NCI-H1417 (cell line): Measurements from ENCODE around the gene MXD3.
"Not testable (repeated sequence)": the region's sequence is repeated elsewhere in the genome, so short reads cannot be mapped to it uniquely, and the experiment has no call there.

Experiments
- DNase-seq, 3 experiments: peaks; one replicate each; lab custom pipeline; 2025; lab: John Stamatoyannopoulos, UW

The MXD3 gene

DNA sequence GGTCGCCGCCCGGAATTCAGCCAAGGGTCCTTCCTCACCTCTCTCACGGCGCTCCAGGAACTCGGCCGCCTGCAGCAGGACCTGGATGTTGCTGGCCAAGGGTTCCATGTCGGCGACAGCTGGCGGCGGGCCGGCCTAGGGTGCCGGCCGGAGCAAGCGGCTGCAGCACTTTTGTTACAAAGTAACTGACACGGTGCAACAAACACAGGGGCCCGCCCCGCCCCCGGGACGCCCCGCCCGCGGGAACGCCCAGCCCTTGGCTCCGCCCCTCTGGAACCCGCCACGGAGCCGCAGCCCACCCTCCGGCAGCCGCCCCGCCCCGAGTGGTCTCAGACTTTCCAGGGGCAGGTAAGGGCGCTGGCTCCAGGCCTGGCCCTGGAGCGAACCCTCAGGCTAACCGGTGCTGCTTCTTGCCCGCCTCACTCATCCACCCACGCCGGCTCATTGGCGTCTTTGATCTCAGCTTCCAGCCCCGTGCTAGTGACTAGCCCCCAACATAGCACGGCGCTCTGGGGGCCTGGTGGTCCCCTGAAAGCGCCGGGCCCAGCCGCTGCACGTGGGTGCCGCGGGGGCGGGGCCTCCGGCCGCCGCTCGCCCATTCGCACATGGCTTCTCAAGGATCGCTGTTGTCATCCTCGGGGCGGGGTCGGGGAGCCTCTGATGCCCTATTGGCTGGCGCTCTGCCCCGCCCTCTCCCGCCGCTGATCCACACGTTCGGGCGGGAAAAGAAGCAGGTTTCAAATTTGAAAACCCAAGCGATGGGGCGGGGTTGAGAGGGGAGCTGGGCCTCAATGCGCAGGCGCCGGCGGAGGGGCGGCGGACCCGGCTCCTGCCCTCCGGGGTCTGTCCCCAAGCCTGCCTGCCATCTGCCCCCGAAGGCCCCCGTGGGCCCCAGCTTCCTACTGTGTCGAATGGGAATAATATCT lies at the start of gene MXD3:
TSS of gene MXD3 (minus strand) at position 176 of the 926 bp plus-strand sequence. CDS start at position 108, 68 bp downstream.
- DNase-seq = peak; percentile 94 to 98 (median 97)

DNA sequence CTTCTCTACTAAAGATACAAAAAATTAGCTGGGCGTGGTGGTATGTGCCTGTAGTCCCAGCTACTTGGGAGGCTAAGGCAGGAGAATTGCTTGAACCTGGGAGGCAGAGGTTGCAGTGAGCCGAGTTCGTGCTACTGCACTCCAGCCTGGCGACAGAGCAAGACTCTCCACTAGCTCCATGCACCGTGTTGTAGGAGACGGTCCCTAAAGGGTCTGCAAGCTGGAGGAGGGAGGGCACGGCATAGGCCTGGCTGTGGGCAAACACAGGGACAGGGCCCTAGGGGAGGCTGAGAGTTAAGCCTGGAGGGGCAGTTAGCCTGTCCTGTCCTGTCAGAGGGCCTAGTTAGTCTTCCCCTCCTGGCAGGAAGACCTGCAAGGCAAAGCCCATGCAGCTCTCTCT lies 49.0 kb upstream of the MXD3 start:
- DNase-seq = not testable (repeated sequence)

DNA sequence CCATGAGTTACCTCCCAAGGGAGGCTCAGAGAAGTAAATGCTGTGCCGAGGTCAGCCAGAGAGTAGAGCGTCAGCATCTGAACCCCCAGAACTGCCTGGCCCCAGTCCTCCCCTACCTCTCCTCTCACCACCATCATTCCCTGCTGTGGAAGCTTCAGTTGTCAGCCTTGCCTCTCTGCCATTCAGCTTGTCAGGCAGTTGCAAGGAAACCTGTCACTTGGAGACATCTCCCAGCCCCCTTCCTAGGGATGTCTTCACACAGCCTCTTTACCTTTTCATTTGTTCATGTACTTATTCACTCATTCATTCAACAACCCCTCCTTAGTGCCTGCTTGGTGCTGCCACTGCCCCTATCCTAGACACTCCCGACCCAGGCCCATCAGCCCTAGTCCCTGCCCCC lies 48.2 kb upstream of the MXD3 start:
- no peak for DNase-seq

DNA sequence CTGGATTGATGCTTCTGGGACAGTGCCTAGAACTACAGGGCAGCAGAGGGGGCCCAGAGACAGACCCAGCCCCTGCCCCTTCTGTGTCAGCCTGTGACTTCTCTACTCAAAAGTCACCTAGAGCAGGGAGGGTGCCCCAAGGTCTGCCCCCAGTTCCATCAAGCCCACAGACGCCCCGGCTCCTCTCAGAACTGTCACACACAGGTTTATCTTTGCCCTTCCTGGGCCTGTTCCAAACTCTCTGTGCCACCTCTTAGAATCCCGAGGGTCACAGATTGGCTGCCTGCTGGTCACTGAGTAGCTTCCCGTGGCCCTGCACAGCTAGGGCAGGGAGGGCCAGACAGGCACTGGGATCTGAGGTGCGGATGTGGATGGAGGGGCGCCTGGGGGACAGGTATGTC lies 47.8 kb upstream of the MXD3 start:
- DNase-seq = no peak

- DNase-seq = no peak
Observed at GRCh38 chr5:177358370-177358819, 46.7 kb upstream of the MXD3 start.

DNA sequence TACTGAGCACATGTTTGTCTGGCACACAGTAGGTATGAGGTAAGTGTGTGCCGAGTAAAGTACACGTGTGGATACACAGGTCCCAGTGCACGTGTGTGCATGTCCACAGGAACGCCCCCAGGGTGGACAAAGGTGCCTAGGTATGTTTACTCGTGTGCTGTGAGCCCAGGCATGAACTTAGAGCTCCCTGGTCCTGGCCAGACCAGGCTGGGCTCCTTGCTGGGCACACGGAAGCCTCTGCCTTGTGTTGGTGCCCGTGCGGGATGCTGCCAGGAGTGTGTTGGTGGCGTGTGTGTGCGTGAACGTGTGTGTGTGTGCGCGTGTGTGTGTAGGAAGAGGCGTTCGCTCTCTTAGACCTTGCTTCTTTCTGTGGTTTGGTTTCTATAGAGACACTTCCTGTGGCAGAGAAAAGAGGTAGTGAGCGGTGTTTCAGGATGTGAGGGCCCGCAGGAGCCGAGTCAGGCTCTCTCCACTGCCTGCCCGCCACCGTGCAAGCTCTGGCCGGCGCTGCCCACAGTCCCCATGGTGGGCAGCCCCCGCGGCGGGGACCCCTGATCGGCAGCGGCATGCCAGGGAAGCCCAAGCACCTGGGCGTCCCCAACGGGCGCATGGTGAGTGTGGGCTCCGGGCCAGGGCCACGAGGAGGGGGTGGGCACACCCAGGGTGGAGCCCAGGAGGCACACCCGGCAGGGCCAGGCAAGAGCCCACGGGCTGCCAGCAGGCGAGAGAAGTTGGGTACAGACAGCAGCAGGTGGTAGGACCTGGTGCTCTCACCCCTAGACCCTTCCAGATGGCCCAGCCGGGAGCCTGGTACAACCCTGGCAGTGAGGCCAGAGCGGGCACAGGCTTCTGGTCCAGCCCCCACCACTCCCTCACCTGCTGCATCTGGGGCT lies 46.0 kb upstream of the MXD3 start, which contains the start of gene RGS14:
TSS of gene RGS14 (plus strand) at position 466 of the 893 bp plus-strand sequence. CDS start at position 567, 101 bp downstream.
- DNase-seq = peak; percentile 15 to 61 (median 31)

- peak in 1 of 3 experiments; percentile 25 for DNase-seq
Observed at GRCh38 chr5:177357146-177357458, 45.4 kb upstream of the MXD3 start.

DNA sequence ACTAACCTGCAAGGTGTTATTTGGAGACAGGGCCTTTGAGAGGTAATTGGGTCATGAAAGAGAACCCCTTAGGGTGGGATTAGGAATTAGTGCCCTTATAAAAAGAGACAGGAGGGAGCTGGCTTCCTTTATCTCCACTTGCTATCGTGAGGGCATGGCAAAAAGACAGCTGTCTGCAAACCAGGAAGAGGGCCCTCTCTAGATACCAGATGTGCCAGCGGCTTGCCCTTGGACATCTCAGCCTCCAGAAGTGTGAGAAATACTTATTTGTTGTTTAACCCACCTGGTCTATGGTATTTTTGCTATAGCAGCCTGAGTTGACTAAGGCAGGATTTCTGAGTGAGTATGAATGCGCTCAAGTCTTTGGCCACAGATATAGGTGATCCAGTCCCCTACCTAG lies 45.0 kb upstream of the MXD3 start:
- no peak for DNase-seq

DNA sequence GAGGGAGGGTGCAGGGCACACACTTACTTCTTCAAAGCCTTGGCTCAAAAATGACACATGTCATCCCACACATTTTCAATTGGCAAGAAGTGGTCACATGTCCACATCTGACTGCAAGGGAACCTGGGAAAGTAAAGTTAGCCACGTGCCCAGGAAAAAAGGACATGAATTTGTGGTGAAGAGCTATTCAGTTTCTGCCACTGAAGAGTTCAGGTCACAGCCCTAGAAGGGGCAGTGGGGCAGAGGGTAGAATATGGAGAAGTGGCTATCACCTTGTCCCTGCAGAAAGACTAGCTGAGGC lies 44.1 kb upstream of the MXD3 start:
- no peak for DNase-seq

DNA sequence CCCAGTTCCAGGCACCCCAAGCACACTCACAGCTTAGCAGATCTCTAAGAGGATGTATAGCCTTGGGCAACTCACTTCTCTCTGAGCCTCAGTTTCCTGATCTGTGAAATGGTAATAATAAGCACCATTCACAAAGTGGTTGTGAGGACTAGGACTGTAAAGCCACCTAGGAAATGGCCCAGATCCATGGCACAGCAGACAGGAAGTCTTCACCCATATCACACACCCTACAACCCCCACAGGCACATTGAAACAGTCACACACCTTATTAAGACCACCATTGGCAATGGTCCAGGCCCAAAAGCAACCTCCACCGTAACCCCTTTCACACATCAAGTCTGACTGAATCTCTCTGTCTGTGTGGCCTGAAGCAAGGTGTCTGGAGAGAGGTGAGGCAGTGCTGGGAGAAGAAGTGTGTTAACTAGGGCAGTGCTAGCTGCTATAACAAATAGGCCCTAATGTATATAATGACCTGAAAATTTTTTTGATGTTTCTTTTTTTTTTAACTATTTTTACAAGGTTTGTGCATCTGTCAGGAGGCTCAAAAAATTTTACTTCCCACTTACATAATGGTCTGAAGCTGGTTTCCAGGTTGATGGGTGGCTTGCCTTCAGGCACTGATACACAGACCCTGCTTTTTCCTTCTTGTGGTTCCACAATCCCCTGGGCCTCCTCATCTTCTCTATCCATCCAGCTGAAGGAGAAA lies 43.6 kb upstream of the MXD3 start:
- no peak for DNase-seq

- DNase-seq = no peak
Observed at GRCh38 chr5:177354711-177355110, 43.0 kb upstream of the MXD3 start.

DNA sequence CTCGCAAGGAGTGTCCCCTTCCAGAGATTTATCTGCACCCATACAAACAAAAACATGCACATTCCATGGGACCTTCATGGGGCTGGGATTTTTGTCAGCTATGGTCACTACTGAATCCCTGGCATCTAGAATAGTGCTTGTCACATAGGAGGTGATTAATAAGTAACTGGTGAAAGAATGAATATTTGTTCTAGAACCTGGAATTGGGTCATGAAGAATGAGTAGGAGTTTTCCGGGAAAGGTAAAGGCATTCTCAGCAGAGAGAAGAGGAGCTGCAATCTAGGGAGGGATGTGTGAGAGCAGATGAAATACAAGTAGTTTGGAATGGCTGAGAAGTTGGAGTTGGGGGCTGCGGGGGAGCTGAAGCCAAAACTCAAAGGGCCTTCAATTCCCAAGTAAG lies 42.6 kb upstream of the MXD3 start:
- DNase-seq = no peak

DNA sequence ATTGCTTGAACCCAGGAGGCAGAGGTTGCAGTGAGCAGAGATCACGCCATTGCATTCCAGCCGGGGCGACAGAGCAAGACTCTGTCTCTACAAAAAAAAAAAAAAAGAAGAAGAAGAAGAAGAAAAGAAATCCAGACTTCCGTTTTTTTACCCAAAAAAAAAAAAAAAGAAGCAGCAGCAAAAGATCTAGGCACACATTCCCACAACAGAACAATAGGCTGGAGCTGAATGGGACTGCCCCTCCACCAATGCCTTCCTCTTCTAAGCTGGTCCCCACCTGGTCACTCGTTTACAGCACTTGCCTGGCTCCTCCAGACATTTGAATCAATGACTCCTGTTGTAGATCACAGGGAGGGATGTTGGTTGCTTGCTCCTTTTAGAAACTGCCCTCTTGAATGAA lies 41.4 kb upstream of the MXD3 start:
- no peak for DNase-seq

DNA sequence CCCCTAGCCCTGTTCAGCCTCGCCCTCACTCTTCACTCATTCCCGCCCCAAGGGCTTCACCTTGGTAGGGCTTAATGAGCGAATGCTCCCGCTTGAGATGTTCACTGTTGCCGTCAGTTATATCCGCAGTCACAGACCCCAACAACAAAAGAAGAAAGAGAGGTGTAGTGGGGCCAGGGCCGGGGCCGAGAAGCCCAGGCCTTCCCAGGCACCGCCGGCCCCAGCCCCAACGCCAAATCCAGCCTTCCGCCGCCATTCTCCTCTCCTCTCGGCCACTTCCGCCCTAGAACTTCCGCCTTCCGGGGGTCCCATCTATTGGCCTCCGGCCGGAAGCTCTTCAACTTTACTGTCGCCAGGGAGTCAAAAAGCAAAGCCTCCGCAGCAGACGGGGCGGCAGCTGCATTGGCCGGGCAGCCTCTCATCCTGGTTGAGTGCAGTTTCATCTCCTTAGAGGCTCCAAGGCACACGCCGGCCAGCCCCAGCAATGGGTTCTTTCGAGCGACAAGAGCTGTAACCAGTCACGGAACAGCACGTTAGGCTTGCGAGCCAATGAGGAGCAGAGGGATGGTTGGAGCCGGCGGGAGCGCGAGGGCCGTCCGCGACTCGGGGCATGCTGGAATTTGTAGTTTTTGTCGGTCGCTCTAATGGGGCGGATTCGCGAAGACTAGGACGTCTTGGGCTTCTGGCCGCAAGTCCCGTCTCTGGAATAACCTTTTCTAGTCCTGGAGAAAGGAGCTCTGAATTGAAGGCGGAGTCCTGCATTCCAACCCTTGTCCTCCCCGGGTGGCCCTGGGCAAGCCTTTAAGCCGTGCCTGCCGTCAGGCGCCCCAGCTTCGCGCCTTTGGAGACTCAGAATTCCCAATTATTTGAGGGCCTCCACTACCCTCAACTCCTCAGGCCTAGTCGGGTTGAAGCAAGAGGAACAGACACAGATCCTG lies 40.0 kb upstream of the MXD3 start, which contains the start of gene LMAN2:
TSS of gene LMAN2 (minus strand) at position 277 of the 938 bp plus-strand sequence. CDS start at position 256, 21 bp downstream.
- DNase-seq = peak; percentile 85 to 96 (median 92)

GRCh38 chr5:177350776-177351391 lies 39.2 kb upstream of the MXD3 start:
- DNase-seq = no peak

GRCh38 chr5:177349762-177350161 lies 38.1 kb upstream of the MXD3 start:
- no peak for DNase-seq

DNA sequence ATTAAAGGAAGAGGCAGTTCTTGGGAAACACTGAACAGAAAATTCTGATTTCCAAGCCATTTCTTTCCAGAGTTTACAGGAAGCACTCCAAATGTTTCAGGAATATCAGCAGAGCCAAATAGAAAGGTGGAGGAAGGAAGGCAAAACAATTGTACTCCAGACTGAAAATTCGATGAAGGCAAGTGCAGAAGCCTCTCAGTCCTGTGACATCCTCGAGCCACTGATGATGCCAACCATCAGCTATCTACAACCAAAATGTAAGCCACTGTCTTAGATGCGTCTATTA lies 37.6 kb upstream of the MXD3 start:
- no peak for DNase-seq

DNA sequence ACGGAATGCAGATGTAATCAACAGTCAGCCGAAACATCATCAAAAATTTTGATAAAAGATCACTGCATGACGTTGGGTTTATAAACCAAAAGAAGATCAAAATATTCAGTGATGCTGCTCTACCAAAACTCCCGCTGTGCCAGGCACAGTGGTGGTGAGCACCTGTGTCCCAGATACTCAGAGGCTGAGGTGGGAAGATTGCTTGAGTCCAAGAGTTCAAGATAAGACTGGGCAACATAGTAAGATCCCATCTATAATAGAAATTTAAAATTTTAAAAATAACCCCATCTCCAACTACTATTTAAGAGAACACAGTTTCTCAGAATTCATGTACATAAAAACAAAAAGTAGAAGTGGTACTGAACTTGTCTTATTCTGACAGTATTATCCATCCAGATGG lies 36.0 kb upstream of the MXD3 start:
- DNase-seq = no peak

DNA sequence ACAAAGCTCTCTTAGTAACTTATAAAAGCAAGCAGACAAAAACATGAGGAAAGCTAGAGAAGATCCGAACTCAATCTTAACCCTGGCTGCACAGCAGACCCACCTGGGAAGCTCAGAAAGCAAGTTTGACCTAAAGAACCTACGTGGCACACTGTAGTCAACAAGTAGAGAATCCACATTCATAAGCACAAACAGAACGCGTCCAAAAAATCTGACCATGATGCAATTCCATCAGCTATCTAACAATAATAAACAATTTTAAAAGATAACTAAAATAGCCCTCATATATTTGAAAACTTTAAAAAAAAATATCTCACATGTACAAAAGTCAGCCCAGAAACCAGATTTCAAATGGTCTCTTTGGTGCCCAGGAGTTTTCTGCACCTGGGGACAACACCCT lies 35.1 kb upstream of the MXD3 start:
- no peak for DNase-seq

DNA sequence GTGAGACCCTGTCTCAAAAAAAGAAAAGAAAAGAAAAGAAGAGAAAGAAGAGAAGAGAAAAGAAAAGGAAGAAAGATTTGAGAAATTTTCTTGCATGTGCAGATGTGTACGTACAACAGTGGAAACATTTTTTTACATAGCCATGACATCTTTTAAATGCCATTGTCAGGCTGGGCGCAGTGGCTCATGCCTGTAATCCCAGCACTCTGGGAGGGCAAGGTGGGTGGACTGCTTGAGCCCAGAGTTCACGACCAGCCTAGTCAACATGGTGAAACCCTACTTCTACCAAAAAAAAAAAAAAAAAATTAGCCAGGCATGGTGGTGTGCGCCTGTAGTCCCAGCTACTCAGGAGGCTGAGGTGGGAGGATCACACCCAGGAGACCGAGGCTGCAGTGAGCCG lies 33.2 kb upstream of the MXD3 start:
- no peak for DNase-seq

- no peak for DNase-seq
Observed at GRCh38 chr5:177343777-177344176, 32.1 kb upstream of the MXD3 start.
